ENCODE measurements around the gene ANOS1. TPM values are rescaled to one million over a fixed set of nuclear protein-coding genes. Genes with fewer than 3 reads are reported as not detected.

ANOS1 gene
- 22.7 and 31.0 TPM in 2 replicates for total RNA-seq

GRCh38 chrX:8731559-8732395, at the start of gene ANOS1:
Gene ANOS1 (minus strand): TSS chrX:8732137. CDS start chrX:8732036, 101 bp downstream.

Other genes starting within 250 kb of the ANOS1 start
- gene FAM9A, start 69.2 kb upstream of the ANOS1 start, total RNA-seq = not detected in 2 replicates